Chondrocyte (in vitro differentiated cells): ENCODE data around the gene NAGPA. TPM values are rescaled to one million over a fixed set of nuclear protein-coding genes. Genes with fewer than 3 reads are reported as not detected.
A peak's percentile ranks its signal among the peaks of the same experiment; 100 is the strongest.

Experiments
- DNase-seq: peaks from one replicate; pipeline ENCODE4 v3.0.0; 2021; ENCODE audit warnings: mixed read lengths, low spot score
- H3K27ac Mint-ChIP-seq: one replicate; pipeline ENCODE4 v1.8.0; 2021; ENCODE audit warnings: mild to moderate bottlenecking, moderate library complexity, mixed read lengths; ENCODE audit not compliant: unreplicated experiment
- H3K27me3 Mint-ChIP-seq: 2 replicates; pipeline ENCODE4 v1.8.0; 2021; ENCODE audit warnings: low read depth, mixed read lengths
- H3K36me3 Mint-ChIP-seq: 2 replicates; pipeline ENCODE4 v1.8.0; 2021; ENCODE audit warnings: low read depth, mixed read lengths
- H3K4me1 Mint-ChIP-seq: 2 replicates; pipeline ENCODE4 v1.8.0; 2021; ENCODE audit warnings: low read depth, mild to moderate bottlenecking, mixed read lengths
- H3K4me3 Mint-ChIP-seq: one replicate; pipeline ENCODE4 v1.8.0; 2021; ENCODE audit warnings: mild to moderate bottlenecking, moderate library complexity, mixed read lengths; ENCODE audit not compliant: unreplicated experiment
- H3K9me3 Mint-ChIP-seq: 2 replicates; pipeline ENCODE4 v1.8.0; 2021; ENCODE audit warnings: low read depth, mixed read lengths
- total RNA-seq: library from RNA; stranded (reverse); gene quantifications from 3 replicates; pipeline ENCODE4 v1.2.1, GENCODE V29; 2021
- TF ChIP-seq, protein P1 (sequence below): fragments of 200-600 bp; sonication (generic); IDR thresholded peaks from 2 replicates; pipeline ENCODE4 v1.5.0; 2021; ENCODE audit warnings: antibody characterized with exemption, mild to moderate bottlenecking, moderate library complexity

The NAGPA gene
- total RNA-seq, 1 donor from 2014 or later: 11.3 TPM

DNA sequence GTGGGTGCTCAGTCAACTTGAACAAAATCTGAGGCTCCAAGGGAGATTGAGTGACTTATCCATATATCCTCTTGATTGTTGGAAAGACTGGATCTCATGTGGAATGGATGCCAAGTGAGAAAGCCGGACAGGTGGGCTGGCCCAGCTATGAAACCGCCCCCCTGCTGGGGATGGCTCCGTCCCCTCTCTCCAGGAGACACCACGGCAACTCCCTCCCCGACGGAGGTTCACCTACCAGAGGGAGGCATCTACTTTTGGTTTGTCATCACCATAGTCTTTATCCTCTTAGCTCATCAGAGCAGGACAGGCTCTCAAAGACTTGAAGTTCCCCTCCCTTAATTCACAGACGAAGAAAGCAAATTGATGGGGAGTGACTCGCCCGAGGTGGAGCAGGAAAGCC, 36.1 kb upstream of the NAGPA start:
- no peak overlapping the region for H3K27ac Mint-ChIP-seq
- H3K4me3 Mint-ChIP-seq: no peak overlapping the region
- peak; percentile 50 for DNase-seq
- TF ChIP-seq, protein P1, sequence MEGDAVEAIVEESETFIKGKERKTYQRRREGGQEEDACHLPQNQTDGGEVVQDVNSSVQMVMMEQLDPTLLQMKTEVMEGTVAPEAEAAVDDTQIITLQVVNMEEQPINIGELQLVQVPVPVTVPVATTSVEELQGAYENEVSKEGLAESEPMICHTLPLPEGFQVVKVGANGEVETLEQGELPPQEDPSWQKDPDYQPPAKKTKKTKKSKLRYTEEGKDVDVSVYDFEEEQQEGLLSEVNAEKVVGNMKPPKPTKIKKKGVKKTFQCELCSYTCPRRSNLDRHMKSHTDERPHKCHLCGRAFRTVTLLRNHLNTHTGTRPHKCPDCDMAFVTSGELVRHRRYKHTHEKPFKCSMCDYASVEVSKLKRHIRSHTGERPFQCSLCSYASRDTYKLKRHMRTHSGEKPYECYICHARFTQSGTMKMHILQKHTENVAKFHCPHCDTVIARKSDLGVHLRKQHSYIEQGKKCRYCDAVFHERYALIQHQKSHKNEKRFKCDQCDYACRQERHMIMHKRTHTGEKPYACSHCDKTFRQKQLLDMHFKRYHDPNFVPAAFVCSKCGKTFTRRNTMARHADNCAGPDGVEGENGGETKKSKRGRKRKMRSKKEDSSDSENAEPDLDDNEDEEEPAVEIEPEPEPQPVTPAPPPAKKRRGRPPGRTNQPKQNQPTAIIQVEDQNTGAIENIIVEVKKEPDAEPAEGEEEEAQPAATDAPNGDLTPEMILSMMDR: no peak
- peaks cover 2% of the 10 kb centered on the region for H3K36me3 Mint-ChIP-seq
- no peaks in the 10 kb centered on the region for H3K9me3 Mint-ChIP-seq
- H3K4me1 Mint-ChIP-seq: peaks cover 22% of the 10 kb centered on the region
- H3K27me3 Mint-ChIP-seq: peaks cover 15% of the 10 kb centered on the region

DNA sequence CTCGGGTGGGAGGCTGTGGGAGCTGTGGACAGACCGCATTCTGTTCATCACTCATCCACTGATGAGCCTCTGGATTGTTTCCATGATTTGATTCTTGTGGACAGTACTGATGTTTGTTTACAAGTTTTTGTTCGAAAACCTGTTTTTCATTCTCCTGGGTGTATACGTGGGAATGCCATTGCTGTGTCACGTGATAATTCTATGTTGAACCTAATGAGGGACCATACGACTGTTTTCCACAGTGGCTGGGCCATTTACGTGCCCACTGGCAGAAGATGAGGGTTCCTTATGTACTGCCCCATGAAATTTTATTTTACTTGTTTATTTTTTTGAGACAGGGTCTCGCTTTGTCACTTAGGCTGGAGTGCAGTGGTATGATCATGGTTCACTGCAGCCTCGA, 35.3 kb upstream of the NAGPA start:
- no peak overlapping the region for H3K27ac Mint-ChIP-seq
- H3K4me3 Mint-ChIP-seq: no peak overlapping the region
- peaks cover 18% of the 10 kb centered on the region for H3K27me3 Mint-ChIP-seq
- no peaks in the 10 kb centered on the region for H3K36me3 Mint-ChIP-seq
- H3K4me1 Mint-ChIP-seq: peaks cover 22% of the 10 kb centered on the region
- DNase-seq: peak; percentile 37
- TF ChIP-seq, protein P1: no peak
- H3K9me3 Mint-ChIP-seq: no peaks in the 10 kb centered on the region

DNA sequence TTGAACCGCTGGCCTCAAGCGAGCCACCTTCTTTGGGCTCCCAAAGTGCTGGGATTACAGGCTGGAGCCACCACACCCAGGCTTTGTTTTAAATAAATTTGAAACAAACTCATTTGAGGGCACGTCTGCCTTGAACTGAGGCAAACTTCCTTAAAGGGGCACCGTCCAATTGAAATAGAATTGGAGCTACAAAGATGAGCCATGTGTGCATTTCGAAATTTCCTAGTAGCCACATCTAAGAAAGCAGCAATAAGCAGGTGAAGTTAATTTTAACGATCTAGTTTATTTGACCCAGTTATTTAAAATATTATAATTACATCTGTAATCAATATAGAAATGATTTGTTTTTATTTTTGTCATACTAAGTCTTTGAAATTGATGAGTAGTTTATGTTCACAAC, 32.8 kb upstream of the NAGPA start:
- Mint-ChIP-seq H3K27me3 (peaks cover 35% of the 10 kb centered on the region), H3K36me3 (no peaks in the 10 kb centered on the region), H3K4me3 (no peak overlapping the region), H3K27ac (no peak overlapping the region), H3K9me3 (no peaks in the 10 kb centered on the region), H3K4me1 (peaks cover 4% of the 10 kb centered on the region)
- TF ChIP-seq, protein P1: no peak
- DNase-seq: peak; percentile 12

DNA sequence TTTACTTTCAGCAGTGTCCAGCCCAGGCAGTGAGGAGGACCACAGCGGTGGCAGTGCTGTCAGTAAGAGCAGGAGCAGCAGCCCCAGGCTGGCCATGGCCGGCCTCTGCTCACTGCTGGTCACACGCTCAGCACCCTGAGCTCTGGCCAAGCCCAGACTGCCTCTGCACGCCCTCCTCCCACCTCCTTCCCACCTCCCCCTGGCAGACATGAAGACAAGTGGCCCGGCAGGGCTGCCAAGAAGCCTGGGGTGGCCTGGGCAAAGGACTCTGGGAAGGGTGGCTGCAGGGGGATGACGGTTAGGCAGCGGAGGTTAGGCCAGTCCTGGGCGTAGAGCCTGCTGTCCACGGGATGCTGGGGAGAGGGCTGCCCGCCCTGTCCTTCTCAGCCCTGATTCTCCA, 32.1 kb upstream of the NAGPA start, which contains the start of gene C16orf89:
TSS of gene C16orf89 (minus strand) at position 144 of the 400 bp plus-strand sequence. CDS start at position 96, 48 bp downstream.
- no peak within 1 kb of the TSS for H3K4me3 Mint-ChIP-seq
- H3K4me1 Mint-ChIP-seq: no peaks in the 10 kb centered on the region
- TF ChIP-seq, protein P1: no peak
- H3K36me3 Mint-ChIP-seq: no peaks in the 10 kb centered on the region
- H3K27ac Mint-ChIP-seq: no peak within 1 kb of the TSS
- H3K27me3 Mint-ChIP-seq: peaks cover 36% of the 10 kb centered on the region
- H3K9me3 Mint-ChIP-seq: no peaks in the 10 kb centered on the region
- DNase-seq: peak; percentile 87

DNA sequence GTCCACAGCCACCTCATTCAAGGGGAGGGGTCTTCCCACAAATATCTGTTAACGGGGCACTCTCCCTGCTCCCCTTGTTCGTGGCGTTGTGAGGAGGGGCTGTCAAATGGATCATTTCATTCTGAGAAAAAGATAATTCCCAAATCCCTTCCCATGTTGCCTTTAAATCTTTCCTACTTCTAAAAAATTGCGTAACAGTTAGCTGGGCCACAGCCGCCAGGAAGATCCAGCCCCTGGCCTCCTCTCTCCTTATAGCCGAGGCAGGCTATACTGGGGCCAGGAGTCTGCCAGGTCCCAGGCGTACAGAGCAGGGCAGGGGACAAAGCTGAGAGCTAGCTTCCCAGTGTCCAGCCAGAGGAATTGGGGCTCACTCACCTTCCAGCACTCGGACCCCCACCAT, 31.6 kb upstream of the NAGPA start:
- Mint-ChIP-seq H3K9me3 (no peaks in the 10 kb centered on the region), H3K36me3 (no peaks in the 10 kb centered on the region), H3K4me3 (no peak overlapping the region), H3K27me3 (peaks cover 36% of the 10 kb centered on the region), H3K4me1 (no peaks in the 10 kb centered on the region), H3K27ac (no peak overlapping the region)
- TF ChIP-seq, protein P1: no peak
- no peak for DNase-seq
